DMS153 treated with DMSO at 0.1 percent for 48 hours (cell line): Measurements from ENCODE around the gene IRF8.
"Not testable (repeated sequence)": the region's sequence is repeated elsewhere in the genome, so short reads cannot be mapped to it uniquely, and the experiment has no call there.

Experiments
- DNase-seq: peaks from one replicate; lab custom pipeline; 2025; ENCODE audit not compliant: unreplicated experiment; lab: John Stamatoyannopoulos, UW

IRF8 gene

DNA sequence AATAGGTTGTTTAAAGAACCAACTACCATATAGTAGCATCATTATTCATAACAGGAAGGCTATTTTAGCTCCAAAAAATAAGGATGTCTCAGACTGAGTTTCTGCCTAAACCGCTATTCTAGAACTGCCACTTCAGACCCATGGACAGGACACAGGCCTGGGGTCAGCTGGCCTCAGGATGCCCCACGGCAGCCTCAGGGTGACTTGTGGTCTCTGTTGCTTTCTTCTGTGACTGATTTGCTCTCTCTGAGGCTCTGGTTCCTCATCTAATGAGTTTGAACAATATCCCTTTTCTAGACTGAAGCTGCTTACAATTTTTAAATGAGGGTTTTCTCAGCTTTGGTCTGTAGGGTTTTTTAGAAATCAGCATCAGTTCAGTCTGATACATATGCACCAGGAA is 31.8 kb upstream of the IRF8 start:
- no peak for DNase-seq

DNA sequence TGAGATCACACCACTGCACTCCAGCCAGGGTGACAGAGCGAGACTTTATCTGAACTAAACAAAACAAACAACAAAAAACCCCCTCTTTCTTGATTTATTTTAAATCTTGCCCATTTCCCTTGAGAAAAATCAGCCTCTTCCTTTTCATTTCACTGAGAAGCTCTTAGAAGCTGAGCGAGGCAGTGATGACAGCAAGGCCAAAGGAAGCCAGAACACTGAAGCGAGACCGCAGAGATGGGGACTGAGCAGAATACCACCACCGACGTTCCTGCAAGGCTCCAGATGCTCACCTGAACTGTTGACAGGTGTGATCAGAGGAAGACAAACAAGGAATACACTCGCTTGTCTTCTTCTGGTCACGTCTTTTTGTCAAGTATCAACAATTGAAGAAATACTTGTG is 30.5 kb upstream of the IRF8 start:
- DNase-seq: no peak

DNA sequence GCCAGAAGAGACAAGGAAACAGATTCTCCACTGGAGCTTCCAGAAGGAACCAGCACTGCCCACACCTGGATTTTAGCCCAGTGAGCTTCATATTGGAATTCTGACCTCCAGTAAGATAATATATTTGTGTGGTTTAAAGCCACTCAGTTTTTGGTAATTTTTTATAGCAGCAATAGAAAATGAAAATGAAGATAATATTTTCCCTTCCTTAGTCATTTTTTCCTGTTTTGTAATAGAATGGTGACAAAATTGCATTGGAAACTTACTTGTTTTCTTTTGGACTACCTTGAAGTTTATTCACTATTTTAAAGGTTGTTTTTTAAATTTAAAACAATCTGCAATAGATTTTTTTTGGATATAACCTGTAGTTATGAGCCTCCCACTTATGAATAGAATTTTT is 29.8 kb upstream of the IRF8 start:
- no peak for DNase-seq

DNA sequence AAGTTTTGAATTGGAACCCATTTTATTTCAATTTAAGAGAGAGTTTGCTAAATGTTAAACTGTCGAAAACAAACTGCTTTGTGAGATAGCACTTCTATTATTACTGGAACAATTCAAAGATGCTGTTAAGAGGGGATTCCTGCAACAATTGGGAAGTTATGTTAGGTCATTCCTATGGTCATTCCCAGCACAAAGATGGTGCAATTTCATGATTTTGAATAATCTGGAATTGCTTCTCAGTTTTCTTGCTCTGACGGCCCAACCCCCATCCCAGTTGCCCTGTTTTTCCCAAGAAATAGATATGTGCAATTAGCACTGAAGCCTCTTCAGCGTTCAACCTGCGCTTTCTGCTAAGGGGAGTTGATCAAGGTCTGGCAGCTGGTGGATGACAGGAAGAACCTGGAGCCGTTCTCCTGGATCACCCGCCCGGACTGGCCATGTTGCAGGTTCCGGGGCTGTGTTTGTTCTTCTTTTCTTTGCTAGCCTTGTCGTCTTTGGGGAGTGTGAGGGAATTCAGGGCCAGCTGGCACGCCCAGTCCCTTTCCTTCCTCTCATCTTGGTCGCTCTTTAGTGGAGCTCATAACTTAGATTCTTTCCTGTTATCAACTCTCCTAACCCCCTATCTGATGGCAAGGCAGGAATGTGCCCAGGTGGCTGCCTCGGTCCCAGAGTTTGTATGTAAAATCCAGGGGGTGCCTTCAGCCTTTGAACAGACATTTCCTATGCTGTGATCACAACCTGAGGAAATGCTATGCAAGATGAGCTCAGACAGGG is 29.0 kb upstream of the IRF8 start:
- no peak for DNase-seq

DNA sequence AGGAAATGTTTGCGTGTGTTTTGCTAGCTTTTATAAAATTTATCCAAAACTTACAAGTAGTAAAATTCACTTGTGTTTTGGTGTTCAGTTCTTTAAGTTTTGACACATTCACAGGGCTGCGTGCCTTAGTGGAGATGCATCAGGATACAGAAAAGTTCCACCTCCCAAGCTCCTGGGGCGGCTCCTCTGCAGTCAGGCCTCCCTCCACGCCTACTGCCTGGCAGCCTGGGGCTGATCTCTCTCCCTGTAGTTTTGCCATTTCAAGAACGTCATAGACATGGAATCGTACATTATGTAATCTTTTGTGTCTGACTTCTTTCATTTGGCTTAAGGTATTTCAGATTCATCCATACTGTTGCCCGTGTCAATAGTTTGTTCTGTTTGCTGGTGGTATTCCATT is 27.2 kb upstream of the IRF8 start:
- DNase-seq: no peak

DNA sequence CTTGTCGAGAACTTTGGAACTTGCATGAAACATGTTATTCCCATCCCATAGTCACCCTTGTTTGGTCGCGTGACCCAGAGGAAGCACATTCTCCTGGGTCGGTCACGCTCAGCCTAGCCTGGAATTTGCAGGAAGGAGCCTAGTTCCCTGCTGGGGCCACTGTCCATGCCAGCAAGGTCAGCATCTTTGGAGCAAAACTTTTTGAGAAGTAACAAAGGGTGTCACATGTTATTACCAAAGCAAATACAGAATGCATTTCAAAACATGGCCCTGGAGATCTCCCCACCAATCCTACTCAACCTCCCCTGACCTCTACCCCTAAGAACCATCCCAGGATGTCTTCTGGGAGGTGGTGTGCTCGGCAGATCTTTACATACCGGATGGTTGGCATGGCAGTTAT is 26.2 kb upstream of the IRF8 start:
- DNase-seq: no peak

DNA sequence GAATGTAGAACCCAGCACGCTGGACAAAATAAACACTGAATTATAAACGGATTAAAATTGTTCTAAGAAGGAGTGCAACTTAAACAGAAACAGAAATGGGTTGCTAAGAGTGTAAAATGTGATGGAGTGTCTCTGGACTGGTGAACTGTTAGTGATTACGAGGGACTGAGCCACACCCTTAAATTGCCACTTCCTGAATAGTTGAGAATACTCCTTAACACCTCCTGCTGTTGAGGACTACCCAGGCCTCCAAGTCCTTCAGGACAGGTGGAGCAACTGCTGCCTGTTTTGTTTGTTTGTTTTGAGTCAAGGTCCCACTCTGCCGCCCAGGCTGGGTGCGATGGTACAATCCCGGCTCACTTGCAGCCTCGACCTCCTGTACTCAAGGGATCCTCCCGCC is 25.8 kb upstream of the IRF8 start:
- no peak for DNase-seq

DNA sequence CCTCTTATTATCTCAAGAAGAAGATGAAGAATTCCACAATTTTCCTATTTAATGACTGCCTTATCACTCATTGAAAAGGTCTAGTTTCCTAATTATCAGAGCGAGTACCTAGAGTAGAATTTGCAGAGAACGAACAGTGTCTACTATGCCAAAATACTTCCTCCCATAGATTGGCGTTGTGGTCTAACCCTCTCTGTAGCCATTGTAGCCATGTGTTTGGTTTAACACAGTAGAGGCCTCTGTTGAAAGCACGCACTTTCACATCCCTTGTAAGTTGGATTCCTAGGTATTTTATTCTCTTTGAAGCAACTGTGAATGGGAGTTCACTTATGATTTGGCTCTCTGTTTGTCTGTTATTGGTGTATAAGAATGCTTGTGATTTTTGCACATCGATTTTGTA is 24.9 kb upstream of the IRF8 start:
- DNase-seq: not testable (repeated sequence)

DNA sequence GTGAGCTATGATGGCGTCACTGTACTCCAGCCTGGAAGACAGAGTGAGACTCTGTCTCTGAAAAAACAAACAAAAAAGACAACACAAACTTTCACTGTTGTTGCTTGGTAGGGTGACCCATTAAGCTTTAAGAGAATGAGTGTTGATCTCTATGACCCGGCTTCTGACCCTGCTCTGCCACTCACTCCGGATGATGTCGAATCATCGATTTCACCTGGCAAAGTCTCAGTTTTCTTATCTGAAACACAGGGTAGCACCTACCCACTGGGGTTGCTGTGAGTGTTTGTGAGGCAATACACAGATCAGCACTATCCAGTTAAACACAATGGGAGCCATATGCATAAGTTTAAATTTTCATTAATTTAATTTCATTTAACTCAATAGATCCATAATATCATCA is 20.6 kb upstream of the IRF8 start:
- no peak for DNase-seq

DNA sequence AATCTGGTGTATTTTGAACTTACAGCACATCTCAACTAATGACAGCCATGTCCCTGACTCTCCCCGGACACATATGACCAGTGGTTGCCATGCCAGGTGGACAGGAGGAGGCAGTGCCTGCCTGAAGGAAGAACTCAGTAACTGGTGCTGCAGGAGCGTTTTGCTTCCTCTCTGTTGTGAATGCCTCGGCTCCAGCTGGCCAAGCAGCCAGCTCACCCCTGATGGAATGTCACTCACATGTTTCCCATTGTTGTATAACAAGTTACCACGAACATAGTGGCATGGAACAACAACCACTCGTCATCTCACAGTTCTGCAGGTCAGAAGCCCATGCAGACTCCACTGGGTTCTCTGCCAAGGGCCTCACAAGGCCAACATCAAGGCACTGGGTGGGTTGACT is 20.1 kb upstream of the IRF8 start:
- DNase-seq: no peak

DNA sequence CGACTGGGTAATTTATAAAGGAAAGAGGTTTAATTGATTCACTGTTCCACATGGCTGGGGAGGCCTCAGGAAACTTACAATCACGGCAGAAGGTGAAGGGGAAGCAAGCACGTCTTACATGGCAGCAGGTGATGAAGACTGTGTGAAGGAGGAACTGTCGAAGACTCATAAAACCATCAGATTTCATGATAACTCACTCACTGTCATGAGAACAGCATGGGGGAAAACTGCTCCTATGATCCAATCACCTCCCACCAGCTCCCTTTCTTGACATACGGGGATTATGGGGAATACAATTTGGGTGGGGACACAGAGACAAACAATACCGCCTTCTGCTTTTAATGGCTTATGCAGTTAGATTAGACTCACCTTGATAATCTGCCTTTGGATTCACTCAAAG is 19.4 kb upstream of the IRF8 start:
- DNase-seq: no peak

DNA sequence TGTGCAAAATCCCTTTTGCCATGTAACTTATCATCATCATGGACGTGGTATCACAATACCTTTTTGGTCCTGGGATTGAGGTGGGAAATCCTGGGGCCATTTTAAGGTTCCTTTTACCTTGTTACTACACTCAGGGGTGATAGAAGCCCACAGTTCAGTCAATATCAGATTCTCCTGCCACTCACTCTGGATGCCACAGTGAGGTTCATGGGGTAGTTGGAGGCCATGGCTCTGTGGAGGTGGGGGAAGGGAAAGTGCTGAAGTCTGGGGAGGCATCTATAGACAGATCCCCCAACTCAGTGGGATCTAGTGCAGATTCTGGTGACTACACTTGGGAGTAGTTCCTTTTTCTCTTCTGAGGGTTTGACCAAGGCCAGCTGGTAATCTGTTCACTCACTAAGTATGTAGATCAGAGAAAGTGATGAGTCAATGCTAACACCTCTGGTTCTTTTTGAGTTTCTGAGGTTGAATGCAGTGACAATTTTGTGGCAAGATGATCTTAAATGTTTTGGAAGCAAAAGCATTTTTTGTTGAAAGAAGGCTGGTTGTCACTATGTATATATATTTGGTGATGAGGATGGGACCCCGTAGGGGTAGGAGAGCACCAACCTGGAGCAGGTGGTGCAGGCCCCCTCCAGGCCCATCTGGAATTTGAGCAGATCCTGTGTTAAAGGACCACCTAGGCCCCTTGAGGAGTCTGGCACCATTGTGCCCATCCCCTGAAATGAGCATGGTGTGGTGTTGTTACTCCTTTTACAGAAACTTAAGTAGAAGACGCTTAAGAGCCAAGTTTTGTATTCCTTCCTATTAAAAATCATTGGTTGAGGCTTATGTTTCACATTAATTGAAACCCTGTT is 18.8 kb upstream of the IRF8 start:
- DNase-seq: no peak

DNA sequence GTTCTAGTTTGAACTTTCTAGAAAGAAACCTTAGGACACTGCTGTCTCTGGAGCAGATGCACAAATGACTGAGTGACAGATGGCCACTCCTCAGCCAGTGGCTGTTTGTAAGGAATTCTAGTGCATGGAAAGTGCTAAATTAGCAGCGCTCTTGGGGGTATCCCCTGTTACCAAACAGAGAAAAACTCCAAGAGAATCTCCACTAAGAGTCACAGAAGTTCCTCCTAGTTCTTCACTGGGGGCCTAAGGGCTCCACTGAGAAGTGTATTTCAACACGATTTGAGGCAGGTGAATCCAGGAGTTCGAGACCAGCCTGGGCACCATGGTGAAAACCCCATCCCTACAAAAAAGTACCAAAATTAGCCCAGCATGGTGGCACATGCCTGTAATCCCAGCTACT is 18.1 kb upstream of the IRF8 start:
- no peak for DNase-seq

DNA sequence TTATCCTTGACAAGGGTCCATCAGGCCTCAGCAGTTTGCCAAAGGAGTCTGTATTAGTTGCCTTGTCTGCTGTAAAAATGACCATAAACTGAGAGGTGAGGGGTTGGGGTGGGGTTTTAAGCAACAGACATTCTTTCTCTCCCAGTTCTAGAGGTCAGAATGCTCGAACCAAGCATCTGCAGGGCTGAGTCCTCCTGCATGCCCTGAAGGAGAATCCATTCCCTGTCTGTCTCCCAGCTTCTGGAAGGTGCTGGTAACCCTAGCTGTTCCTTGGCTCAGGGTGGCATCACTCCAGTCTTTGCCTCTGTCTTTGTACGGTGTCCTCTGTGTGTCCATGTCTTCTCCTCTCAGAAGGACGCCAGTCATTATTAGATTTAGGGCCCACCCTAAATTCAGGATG is 17.5 kb upstream of the IRF8 start:
- no peak for DNase-seq

DNA sequence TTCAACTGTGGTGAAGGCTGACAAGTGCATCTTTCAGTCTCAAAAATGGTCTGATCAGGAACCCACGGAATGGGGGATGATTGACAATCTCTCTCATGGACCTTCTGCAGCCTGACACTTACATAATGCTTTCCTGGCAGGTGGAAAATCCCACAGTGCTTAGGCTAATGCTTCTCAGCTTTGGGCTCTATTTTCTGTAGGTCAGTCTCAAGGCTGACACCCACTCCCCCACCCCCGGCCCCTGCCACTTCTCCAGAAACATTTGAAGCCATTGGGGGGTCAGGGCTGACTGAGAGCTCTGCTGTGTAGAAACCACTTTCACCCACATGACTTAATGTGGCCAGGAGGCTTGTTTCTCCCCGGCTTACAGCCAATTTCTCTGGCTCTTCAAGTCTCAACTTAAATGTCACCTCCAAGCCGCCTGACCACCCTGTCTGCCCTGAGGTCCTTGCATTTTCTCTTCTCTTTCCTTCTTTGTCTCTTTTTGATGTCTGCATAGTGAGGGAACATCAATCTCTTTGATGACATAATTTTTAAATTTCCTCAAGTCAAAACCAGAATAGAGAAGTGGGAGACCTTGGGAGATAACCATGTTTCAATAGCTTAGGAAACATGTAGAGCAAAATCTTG is 16.7 kb upstream of the IRF8 start:
- DNase-seq: no peak

DNA sequence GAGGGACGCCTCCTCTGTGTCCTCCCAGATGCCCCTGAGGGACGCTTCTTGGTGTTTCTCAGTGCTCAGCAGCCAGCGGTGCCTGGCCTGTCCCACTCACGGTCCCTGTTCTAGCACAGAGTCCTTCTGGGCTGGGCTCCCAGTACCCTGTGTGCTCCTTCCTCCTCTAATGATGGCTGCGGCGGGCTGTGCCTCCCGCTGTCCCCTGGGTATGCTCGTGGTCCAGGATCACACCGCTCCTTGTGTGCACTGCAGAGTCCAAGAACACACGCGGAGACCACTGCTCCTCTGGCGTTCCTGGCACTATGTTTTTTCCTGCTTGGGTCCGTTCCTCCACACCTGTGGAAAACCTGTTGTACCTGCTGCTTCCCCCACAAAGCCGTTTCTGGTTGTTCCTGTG is 15.1 kb upstream of the IRF8 start:
- no peak for DNase-seq

DNA sequence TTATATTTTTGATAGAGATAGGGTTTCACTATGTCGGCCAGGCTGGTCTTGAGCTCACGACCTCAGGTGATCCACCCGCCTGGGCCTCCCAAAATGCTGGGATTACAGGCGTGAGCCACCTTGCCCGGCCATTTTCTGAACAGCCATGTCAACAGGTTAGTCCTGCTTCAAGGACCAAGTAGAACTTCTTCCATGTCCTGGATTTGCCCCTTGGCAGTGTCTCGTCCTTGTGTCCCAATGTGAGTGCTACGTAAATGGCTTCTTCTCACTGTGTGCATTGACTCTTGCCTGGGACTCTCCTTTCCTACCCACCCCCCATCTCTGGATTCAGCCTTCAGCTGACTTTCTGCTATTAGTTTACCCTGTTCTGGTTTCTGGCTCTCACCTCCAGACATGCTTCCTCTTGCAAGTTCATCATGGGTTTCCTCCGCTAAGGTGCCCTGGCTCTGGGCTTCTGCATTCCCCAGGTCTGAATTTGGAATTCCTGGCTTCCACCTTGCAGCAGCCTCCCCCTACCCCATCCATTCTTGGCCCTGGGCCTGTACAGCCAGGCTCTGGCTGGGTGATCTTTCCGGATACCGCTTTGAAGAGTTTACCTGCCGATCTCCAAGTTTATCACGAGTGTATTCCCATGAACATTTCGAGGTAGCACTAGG is 14.0 kb upstream of the IRF8 start:
- DNase-seq: no peak

DNA sequence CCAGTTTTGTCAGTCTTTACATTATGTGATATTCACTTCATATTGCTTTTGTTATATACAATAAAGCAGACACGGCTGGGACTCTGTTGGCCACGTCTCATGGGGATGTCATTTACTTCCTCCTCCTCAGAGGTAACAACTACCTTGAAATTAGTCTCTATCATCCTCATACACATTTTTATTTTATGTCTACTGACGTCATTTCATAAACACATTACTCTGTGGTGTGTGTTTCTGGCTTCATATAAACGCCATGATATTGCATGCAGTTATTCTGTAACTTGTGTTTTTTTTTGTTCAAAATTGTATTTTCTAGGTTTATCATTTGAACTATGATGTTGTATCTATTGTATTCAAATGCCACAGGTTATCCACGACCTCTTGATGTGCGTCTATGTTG is 13.4 kb upstream of the IRF8 start:
- DNase-seq: no peak

DNA sequence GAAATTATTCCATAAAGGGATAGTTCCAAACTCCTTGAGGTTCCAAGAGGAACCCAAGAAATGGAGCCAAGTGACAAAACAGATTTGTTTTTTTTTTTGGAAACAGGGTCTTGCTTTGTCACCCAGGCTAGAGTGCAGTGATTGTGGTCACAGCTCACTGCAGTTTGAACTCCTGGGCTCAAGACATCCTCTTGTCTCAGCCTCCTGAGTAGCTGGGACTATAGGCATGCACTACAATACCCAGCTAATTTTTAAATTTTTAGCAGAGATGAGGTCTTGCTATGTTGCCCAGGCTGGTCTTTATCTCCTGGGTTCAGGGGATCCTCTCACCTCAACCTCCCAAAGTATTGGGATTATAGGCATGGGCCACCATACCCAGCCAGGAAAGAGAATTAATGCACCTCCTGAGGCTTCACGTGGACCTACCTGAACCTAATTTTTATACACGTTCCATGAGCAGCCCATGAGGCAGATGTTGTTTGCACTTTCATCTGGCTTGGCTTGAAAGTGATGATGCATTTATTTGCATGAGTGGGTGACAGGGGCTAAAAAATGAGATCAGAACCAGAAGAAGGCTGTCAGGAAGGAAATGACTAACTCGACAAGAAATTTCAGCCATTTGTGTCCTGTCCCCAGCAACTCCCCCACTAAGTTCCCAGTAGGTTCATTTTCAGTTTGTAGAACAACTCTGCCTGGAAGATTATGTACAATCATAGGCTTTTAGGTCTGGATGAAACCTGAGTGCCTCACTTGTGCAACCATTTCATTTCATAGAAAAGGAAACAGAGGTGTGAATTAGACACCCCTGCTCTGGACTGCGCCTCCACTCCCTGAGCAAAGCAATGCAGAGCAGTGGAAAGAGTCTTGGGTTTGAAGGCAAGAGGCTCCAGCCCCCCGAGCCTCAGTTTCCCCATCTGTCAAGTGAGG is 10.3 kb upstream of the IRF8 start:
- DNase-seq: no peak

DNA sequence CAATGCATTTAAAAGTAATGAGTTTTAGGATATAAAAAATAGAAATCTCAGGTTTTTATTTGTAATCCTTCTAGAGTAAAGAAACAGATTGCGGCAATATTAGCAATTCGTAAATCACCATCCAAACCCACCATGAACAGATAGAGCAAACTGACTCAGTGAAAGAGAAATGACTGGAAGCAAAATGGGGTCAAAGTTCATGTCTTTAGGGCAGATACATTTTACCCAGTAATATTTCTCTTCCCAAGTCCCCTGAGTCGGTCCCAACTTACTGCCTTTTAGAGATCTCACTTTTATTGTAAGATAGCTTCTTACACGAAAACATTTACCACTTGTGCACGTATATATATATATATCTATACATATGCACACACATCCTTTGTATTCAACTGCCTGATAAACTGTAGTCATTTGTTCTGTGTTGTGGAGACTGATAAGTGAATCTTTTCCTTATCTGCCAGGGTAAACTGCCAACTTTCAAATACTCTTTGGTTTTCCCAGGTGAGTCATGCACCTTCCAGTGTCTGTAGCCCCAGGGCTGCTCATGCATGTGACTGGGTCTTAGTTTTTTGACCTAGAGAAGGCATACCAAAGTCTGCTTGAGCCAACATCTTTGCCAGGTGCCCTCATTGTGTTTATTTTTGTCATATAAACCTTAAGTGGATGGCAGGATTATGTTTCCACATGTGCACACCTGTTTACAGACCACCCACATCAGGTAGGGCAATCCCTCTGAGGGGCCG is 7.8 kb upstream of the IRF8 start:
- no peak for DNase-seq
